ENCODE data around the gene BEGAIN.

GRCh38 chr14:100551056-100551455, 36.2 kb downstream of the BEGAIN start:
- no peak for TF ChIP-seq CTCF (IDR thresholded peaks at IDR 0.05)
- no peak for TF ChIP-seq POLR2A (IDR thresholded peaks at IDR 0.05)

All from heart left ventricle (tissue), 13 donors.